ENCODE results near the gene RPN2. TPM values are rescaled to one million over a fixed set of nuclear protein-coding genes. Genes with fewer than 3 reads are reported as not detected.

Gene RPN2
- total RNA-seq, 1 donor from 2014 or later = 252 TPM

DNA sequence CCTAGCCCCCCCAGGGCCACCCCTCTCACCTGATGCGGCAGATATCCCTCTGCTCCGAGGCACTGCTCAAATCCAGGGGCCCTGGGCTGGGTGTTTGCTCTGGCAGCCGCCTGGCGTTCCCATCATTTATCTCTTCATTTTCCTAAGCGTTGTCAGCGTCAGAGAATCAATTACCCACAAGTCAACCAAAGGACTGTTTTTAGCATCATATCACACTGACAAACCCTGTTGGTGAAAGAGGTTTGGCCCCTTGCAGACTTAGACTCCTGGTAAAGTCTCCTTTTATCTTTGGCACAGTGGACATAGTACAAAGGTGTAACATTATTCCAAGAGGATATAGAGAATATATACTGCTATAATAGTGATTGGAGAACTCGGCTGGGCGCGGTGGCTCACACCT is 82.6 kb downstream of the RPN2 start, which contains the start of gene GHRH:
TSS of gene GHRH (minus strand) at position 101 of the 400 bp plus-strand sequence. CDS start 4,925 bp downstream, outside the sequence.
- no peak for DNase-seq (ENCODE audit: low read depth)

GRCh38 chr20:37262505-37262904 is 83.4 kb downstream of the RPN2 start:
- DNase-seq (ENCODE audit: low read depth) = no peak

- DNase-seq (ENCODE audit: low read depth) = no peak
Observed at GRCh38 chr20:37263686-37264085, 84.6 kb downstream of the RPN2 start.

DNA sequence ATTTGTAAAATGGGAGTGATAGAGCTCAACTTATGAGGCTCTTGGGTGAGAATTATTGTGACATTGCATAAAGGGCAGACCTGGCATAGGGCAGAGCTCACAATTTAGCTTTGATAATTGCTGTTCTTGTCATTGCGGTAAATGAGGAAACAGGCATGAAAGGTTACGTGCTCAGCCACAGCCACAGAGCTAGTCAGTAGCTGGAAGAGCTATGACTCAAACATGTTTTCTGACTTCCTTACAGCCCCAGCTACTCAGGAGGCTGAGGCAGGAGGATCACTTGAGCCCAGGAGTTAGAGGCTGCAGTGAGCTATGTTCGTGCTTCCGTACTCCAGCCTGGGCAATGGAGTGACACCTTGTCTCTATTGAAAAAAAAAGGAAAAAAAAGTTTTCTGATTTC is 86.0 kb downstream of the RPN2 start:
- DNase-seq (ENCODE audit: low read depth) = no peak

GRCh38 chr20:37266940-37267666 is 88.0 kb downstream of the RPN2 start:
- no peak for DNase-seq (ENCODE audit: low read depth)

GRCh38 chr20:37267667-37268313 is 88.7 kb downstream of the RPN2 start:
- DNase-seq (ENCODE audit: low read depth) = no peak

DNA sequence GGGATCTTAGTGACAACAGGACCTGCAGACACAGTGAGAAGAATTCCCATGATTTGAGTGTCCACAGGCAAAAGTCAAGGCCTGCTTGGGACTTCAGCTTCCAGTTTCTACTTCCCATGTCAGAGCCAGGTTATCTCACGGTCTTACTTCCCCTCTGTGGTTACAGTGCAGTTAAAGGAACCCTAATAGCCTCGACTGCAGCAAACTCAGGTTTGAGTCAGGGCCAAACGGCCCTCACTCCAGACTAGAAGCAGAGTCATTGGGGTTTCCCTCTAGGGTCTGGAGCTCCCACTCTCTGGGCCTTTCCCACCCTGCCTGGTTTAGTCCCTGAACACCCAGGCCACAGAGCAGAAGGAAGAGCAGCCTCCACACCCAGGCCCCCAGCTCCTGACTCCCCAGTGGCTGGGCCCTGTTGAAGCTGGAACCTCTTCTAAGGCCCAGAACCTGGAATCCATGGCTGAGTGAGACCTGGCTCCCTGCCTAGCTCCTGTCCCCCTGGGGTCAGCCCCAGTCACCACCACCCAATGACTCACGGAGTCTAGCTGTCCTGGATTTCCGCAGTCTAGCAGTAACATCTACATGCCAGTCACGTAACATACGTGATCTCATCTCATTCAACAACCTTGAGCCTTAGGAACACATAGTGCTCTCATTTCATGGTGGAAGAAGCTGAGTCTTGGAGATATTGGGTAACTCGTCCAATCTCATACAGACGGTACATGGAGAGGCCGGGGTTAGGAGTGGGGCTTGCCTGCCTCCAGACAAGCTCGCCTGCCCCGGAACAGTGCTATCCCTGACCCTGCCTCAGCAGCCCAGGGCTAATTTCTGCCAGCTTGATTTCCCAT is 91.7 kb downstream of the RPN2 start:
- no peak for DNase-seq (ENCODE audit: low read depth)

DNA sequence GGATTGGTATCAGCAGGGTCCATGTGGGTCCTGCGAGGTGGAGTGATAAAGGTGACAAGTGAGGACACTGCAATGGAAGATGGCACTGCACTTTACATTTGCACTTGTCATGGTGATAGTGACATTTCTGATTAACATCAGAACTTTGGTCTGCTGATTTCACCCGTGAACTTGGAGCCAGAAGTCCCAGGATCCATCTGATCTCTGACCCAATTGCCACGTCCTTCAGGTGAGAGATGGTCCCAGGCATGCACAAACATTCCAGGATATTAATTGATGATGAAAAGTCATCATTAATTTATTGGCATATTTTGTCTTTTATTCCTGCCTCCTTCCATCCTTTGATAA is 92.3 kb downstream of the RPN2 start:
- no peak for DNase-seq (ENCODE audit: low read depth)

GRCh38 chr20:37273988-37274387 is 94.9 kb downstream of the RPN2 start:
- no peak for DNase-seq (ENCODE audit: low read depth)

DNA sequence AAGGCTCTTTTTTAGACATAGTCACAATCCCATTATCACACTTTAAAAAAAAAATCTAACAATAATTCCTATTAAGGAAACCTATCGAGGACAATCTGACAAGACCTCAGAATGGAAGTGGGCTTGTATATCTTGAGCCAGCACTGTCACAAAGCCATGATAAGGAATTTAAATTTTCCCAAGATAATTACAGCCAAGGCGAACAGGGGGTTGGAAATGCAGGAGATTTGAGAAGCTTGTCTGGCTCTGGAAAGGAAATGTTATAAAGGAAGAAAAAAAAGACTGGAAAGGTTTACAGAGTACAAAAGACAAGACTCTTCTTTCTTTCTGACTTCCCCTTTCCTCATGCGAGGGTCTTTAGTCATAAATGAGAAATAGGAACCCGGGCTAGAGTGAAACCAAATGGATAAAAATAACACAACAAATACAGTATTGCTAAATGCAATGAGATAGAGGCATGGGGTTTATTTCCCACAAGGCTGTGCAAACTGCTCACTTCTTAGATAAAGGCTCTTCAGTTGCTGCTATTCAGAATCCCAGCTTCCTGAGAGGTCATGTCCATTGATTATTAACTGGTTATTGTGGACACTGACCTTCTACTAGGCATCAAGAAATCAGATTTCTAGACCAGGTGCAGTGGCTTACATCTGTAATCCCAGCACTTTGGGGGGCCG is 95.9 kb downstream of the RPN2 start:
- DNase-seq (ENCODE audit: low read depth) = no peak

DNA sequence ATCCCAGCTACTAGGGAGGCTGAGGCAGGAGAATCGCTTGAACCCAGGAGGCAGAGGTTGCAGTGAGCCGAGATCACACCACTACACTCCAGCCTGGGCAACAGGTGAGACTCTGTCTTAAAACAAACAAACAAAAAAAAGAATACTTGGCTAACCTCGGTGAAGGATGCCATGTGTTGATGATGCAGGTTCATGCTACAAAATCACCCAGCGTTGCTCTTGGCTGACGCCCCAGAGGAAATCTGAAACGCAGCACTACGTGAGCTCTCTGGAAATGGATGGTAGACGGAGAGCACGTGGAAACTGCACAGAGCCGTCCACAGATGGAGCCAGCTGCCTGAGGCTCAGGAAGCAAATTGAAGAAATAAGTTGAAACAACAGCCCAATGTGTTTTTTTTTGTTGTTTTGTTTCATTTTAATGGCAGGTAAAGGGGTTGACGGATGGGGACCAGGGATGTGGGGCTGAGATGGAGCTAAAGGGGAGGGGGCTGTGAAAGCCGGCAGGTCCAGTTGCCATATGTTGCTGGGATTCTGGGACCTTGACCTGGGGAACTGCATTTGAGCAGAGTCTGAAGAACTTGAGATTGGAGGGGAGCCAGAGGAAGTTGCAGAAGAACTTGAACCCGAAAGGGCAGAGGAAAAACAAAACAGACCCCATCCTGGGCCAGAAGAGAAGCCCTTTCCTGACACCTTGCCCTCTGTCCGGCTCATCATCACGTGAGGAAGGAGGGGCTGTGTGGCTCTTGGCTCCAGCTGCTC is 97.5 kb downstream of the RPN2 start:
- DNase-seq (ENCODE audit: low read depth) = peak; percentile 83

DNA sequence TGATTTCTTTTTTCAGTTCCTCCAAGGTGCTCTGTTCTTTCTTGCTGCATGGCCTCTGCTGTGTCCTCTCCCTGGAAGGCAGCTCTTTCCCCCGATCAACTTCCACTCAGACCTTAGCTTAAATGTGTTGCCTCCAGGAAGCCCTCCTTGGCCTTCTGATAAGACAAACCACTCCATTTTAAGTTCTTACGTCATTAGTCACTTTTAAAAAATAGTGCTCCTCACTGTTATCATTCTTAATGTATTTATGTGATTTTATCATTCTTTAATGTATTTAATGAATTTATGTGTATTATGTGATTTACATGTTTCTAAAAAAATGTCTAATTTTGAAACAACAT is 98.1 kb downstream of the RPN2 start:
- DNase-seq (ENCODE audit: low read depth) = no peak

GRCh38 chr20:37278966-37279590 is 99.9 kb downstream of the RPN2 start:
- DNase-seq (ENCODE audit: low read depth) = no peak

DNA sequence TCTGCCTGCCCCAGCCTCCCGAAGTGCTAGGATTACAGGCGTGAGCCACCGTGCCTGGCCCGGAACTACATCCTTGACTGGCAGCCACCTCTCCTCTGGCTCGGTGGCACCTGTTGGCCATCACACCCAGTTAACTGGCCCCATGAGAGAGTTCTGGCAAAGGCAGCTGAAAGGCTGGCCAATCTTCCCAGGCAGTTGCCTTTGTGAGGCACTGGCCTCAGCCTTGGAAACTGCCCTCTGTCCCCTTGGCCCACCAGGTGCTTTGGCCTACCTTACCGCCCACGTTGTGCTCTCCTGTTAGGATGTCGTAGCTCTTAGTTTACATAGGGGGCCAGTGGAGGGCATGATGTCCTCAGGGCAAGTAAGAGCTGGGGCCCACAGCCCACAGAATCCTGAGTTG is 100.7 kb downstream of the RPN2 start:
- DNase-seq (ENCODE audit: low read depth) = peak; percentile 50

DNA sequence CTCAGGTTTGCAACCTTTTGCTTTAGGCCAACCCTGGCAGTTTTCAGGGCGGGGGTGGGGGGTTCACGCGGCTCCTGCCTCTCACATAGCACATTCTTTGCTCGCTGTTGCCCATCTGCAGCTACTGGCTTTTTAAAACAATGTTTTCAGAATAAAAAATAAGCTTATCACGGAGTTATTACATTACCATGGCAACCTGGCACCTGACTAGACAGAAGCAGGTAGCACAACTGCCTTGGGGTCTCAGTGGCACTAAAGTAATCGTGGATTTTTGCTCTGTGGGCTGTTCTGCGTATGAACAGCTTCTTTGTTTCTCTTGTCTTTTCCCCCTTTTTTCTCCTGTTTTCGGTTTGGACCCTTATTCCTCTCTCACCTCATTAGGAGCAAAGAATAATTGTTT is 101.3 kb downstream of the RPN2 start:
- no peak for DNase-seq (ENCODE audit: low read depth)

GRCh38 chr20:37282556-37282955 is 103.4 kb downstream of the RPN2 start:
- peak; percentile 49 for DNase-seq (ENCODE audit: low read depth)

DNA sequence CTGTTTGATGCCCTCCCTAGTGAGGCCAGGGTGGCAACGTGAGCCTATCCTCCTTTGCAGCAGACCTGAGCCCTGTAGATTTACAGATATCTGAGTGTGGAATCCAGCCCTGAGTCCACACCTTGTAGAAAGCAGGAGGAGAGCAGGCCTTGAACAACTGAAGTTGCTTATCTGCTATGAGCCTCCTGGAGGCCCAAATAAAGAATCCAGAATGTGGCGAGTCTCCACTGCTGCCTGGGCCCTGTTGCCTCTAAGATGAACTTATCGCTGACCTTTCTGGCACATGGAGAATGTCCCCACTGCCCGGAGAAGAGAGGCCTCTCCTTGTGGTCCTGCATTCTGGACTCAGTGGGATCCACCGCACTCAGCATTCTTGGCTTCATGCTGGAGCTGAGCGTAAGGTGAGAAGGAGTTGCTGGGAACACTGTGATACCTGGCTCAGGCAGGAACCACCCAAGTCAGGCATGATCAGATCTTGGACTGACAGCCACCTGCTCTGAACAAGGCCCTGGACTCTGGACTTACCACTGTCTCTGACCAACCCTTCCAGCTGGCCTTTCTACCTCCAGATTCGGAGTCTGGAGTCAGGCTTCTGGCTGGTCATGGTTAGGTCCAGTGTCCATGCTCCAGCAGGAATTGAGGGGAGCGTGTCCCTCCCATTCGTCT is 104.5 kb downstream of the RPN2 start:
- no peak for DNase-seq (ENCODE audit: low read depth)

DNA sequence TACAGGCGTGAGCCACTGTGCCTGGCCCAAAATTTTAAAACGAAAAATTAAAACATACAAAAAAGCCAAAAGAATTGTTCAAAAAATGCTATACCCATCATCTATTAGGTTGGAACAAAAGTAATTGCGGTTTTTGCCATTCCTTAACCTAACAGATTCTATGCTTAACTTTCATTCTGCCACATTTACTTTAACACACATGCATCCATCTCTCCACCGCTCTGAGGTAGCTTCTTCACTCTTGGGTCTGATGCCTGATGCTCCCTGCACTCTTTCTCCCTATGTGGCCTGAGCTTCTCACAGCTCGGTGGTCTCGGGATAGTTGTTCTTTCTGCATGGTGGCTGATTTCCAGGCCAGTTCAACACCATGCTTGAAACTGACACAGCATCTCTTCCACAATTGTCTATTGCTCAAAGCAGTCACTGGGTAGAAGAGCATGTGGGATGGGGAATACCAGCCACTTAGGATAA is 105.6 kb downstream of the RPN2 start:
- no peak for DNase-seq (ENCODE audit: low read depth)

DNA sequence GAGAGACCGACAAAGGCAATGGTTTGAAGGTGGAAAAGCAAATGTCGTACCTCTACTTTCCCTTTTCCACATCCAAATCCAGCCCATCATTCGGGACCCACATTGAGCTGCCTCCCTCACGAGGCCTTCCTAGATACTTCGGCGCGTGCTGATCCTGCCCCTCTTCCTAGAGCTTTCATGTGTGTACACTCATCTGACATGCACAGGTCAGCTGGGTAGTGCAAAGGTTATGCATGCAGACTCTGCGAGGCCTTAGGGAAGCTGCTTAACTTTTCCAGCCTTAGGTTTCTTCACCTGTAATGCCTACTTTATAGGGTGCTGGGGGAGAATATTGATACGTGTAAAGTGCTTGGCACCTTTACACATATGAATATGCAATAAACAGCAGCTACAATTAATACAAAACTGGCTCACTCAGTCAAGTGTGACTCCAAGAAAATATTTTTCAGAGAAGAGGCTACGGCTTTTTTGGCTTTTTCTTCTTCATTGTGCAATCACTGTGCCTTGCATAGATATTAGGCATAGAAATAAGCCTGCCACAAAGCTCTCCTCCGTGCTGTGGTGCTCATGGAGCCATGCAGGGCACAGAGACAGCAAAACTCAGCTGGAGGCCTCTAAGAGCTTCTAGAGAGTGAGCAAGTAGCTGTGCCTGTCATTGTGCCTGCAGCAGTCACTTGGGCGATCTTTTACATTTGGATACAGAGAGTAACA is 106.7 kb downstream of the RPN2 start:
- DNase-seq (ENCODE audit: low read depth) = no peak

Measured in myocyte (in vitro differentiated cells).